HUES64 (cell line): ENCODE measurements around the gene PHF21A.

Experiments used
- H3K27ac ChIP-seq: 2 replicates; pipeline ENCODE4 v1.7.0; 2013; ENCODE audit warnings: low read depth, low read length, inconsistent platforms
- H3K27me3 ChIP-seq: 2 replicates; pipeline ENCODE4 v1.6.1; 2013; ENCODE audit warnings: mild to moderate bottlenecking, low read length; ENCODE audit not compliant: insufficient read depth
- H3K36me3 ChIP-seq: 2 replicates; pipeline ENCODE4 v1.6.1; 2013; ENCODE audit warnings: mild to moderate bottlenecking, low read length; ENCODE audit not compliant: insufficient read depth
- H3K4me1 ChIP-seq: 2 replicates; pipeline ENCODE4 v1.6.1; 2013; ENCODE audit warnings: mild to moderate bottlenecking, low read length, moderate library complexity; ENCODE audit not compliant: insufficient read depth
- H3K4me3 ChIP-seq: 2 replicates; pipeline ENCODE4 v1.5.1; 2013; ENCODE audit warnings: mild to moderate bottlenecking, low read length, moderate library complexity
- H3K9ac ChIP-seq: 2 replicates; pipeline ENCODE4 v1.6.1; 2013; ENCODE audit warnings: mild to moderate bottlenecking, low read depth, low read length
- H3K9me3 ChIP-seq: 2 replicates; pipeline ENCODE4 v1.6.1; 2013; ENCODE audit warnings: low read depth, low read length; ENCODE audit not compliant: insufficient read depth
- WGBS: fragments of 150-250, 120-280 bp; methylation state at CpG from one replicate; pipeline ENCODE4 v1.1.7; 2013; ENCODE audit warnings: missing lambda C conversion rate; 5-methylcytosine and 5-hydroxymethylcytosine counted together

The PHF21A gene

DNA sequence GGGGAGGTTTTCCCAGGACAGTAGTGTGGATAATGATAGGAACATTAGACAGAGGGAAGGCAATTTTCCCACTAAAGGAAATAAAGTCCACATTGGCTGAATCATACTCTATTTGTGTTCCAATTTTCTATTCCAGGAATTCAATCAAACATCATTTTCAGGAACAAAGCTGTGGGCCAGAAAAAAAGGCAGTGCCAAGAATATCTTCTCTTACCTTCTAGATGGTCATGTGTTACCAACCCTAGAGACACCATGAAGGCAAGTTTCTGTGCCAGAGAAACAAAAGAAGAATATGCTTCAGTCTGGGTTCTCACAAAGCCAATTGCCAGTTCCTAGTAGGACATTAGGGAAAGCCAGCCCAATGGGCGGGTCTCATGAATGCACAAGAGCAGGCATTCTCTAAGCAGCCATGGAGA lies 171.3 kb downstream of the PHF21A start:
- 93% methylated on average over 1 of the region's 1 CpG for WGBS
- H3K27ac ChIP-seq, result no peak overlapping the region
- H3K9ac ChIP-seq, result no peak overlapping the region
- no peaks in the 10 kb centered on the region for H3K9me3 ChIP-seq
- peaks cover 71% of the 10 kb centered on the region for H3K36me3 ChIP-seq
- no peaks in the 10 kb centered on the region for H3K27me3 ChIP-seq
- H3K4me1 ChIP-seq, result no peaks in the 10 kb centered on the region
- H3K4me3 ChIP-seq, result no peak overlapping the region

DNA sequence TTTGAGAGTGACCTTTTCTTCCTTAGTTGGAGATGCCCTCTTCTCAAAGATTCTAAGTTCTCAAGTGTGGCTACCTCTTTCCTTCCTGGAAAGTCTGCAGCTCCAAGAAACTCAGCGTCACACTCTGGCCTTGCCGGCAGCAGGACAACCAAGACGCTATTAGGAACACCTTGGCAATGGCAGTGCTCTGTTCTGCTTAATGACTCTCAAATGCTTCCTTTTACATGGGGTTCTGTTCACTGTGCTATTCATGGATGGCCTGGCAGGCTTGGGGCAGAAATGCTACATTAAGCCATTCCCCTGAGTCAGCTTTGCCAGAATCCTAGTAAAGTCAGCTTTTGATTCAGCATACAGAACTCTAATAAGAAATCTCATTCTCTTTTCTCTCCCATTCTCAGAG lies 172.9 kb downstream of the PHF21A start:
- no peak overlapping the region for H3K27ac ChIP-seq
- peaks cover 74% of the 10 kb centered on the region for H3K36me3 ChIP-seq
- H3K9ac ChIP-seq, result no peak overlapping the region
- H3K27me3 ChIP-seq, result no peaks in the 10 kb centered on the region
- no peak overlapping the region for H3K4me3 ChIP-seq
- 94% methylated on average over 3 of the region's 3 CpGs for WGBS
- no peaks in the 10 kb centered on the region for H3K4me1 ChIP-seq
- no peaks in the 10 kb centered on the region for H3K9me3 ChIP-seq

DNA sequence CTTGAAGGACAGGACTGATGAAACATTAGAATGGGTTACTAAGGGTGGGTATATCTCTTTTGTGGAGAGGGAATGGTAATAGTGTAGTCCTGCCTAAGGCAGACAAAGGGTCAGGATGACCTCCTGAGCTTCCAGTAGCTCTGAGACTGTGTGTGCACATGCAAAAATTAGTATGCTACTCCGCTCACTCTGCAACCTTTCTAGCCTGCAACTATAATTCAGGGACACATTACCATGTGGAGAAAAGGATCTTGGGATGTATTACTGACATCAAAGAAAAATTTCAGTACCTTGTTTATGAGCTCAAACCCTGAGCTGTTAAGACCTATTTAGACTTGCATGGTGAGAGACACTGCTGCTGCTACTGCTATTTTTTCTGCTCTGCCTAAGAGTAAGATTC lies 173.4 kb downstream of the PHF21A start:
- H3K9me3 ChIP-seq, result no peaks in the 10 kb centered on the region
- no peaks in the 10 kb centered on the region for H3K27me3 ChIP-seq
- H3K9ac ChIP-seq, result no peak overlapping the region
- H3K4me3 ChIP-seq, result no peak overlapping the region
- H3K4me1 ChIP-seq, result no peaks in the 10 kb centered on the region
- H3K27ac ChIP-seq, result no peak overlapping the region
- 100% methylated on average over 1 of the region's 1 CpG for WGBS
- H3K36me3 ChIP-seq, result peaks cover 69% of the 10 kb centered on the region

DNA sequence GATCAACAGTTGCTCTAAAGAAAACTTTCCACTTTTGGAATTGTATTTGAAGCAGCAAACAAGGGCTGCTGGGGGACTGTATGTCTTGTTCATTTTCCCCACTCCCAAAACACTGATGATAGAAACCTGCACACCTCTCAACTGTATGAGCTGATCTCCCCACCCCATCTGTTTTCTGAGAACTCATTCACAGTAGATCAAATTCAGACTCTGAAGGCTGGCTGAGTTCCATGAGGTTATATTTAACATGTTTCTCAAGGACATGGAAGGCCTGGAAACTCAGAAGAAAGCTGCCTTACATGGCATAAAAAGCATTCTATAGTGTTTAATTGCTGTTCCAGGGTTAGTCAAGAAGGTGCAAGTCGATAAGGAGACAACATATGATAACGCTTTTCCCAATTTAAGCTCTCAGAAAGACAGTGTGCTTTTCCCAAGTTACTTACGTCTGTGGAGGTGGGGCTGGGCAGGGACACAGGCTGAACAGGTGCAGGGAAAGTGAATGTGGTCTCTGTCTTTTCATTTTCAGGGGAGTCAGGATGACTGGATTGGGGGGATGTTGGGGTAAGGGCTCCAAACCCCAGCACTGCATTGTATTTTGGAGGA lies 175.8 kb downstream of the PHF21A start:
- Histone ChIP-seq H3K9ac (no peak overlapping the region), H3K9me3 (no peaks in the 10 kb centered on the region), H3K4me1 (no peaks in the 10 kb centered on the region), H3K27ac (no peak overlapping the region), H3K4me3 (no peak overlapping the region), H3K36me3 (peaks cover 54% of the 10 kb centered on the region), H3K27me3 (no peaks in the 10 kb centered on the region)
- 97% methylated on average over 3 of the region's 3 CpGs for WGBS

DNA sequence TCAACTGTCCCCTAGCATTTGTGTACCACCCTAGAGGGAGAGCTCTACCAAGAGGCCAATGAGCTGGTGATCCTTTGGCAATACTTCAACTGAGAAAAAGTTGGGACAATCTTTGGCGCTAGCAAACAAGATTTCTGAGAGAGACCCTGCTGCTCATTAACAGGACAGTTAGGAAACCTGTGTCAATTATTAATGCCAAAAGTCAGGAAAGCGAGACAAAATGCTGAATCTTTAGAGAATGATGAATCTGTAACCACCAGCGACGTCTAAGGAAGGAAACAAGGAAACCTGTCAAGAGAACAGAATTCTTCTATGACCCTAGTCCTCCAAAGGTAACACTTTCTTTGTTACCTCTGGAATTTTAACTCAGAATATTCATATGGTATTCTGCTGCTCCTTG lies 178.9 kb downstream of the PHF21A start:
- H3K4me3 ChIP-seq, result no peak overlapping the region
- peaks cover 7% of the 10 kb centered on the region; the same call in 1 of the 2 replicates for H3K4me1 ChIP-seq
- WGBS, result 94% methylated on average over 4 of the region's 4 CpGs
- peaks cover 32% of the 10 kb centered on the region for H3K36me3 ChIP-seq
- no peaks in the 10 kb centered on the region for H3K9me3 ChIP-seq
- H3K27me3 ChIP-seq, result no peaks in the 10 kb centered on the region
- no peak overlapping the region for H3K27ac ChIP-seq
- no peak overlapping the region for H3K9ac ChIP-seq

DNA sequence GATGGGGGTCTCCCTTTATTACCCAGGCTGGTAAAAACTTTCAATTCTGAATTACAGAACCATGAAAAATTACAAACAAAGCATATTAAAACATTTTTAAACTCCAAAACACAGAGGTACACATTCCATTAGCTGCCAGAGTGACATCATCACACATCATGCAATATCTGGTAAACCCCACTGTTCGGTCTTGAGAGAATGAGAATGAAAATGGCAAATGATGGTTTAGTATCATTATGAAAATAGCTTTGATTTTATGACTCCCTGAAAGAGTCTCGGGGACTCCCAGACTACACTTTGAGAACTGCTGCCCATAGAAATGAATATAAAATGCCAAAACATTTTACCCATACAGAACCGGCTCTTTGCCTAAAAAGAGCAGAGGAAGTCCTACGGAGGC lies 180.0 kb downstream of the PHF21A start:
- H3K9ac ChIP-seq, result no peak overlapping the region
- 99% methylated on average over 4 of the region's 4 CpGs for WGBS
- peaks cover 33% of the 10 kb centered on the region for H3K36me3 ChIP-seq

DNA sequence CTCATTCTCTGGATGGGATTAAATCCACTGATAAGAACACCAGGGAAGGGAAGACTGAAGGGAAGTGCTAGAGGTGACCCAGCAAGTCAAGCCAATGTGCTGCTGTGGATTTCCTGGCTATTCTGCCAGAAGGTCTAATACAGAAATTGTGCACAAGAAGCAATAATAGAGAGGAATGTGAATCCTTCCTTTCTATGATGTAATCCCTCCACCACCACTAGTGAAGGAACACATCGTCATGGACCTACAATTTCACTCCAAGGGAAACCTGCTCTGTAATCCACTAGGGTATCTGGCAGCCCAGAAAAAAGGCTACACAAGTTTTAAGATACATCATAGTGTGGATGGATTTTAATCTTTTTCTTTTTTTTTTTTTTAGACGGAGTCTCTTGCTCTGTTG lies 181.4 kb downstream of the PHF21A start:
- Histone ChIP-seq H3K9ac (no peak overlapping the region), H3K27me3 (no peaks in the 10 kb centered on the region), H3K27ac (no peak overlapping the region), H3K36me3 (peaks cover 35% of the 10 kb centered on the region), H3K4me1 (peaks cover 7% of the 10 kb centered on the region; the same call in 1 of the 2 replicates), H3K4me3 (no peak overlapping the region), H3K9me3 (no peaks in the 10 kb centered on the region)
- WGBS, result 91% methylated on average over 2 of the region's 2 CpGs

More for the DNA sequence above, 180.0 kb downstream of the PHF21A start:
- no peaks in the 10 kb centered on the region for H3K27me3 ChIP-seq
- no peaks in the 10 kb centered on the region for H3K9me3 ChIP-seq
- peaks cover 7% of the 10 kb centered on the region; the same call in 1 of the 2 replicates for H3K4me1 ChIP-seq
- no peak overlapping the region for H3K27ac ChIP-seq
- H3K4me3 ChIP-seq, result no peak overlapping the region

DNA sequence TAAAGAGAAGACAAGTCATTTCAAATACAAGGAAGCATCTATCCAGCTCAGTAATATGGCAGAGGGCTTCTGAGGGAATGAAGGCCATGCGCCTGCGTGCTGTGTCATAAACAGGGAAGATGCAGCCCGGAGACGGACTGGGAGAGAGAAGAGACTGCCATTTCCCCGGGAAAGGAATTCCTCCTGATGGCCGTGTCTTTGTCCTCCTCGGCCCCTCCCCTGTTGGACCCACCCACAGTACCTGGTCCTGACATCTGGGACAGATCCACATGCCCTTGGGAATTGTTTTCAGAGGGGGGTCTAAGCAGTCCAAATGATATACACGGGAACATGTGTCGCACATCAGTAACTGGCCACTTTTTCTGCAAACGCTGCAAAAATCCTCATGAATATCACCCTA lies 183.3 kb downstream of the PHF21A start:
- no peak overlapping the region for H3K4me3 ChIP-seq
- H3K36me3 ChIP-seq, result peaks cover 44% of the 10 kb centered on the region
- no peaks in the 10 kb centered on the region for H3K27me3 ChIP-seq
- no peaks in the 10 kb centered on the region for H3K9me3 ChIP-seq
- no peak overlapping the region for H3K27ac ChIP-seq
- peaks cover 7% of the 10 kb centered on the region; the same call in 1 of the 2 replicates for H3K4me1 ChIP-seq
- 79% methylated on average over 8 of the region's 10 CpGs for whole genome bisulfite sequencing
- no peak overlapping the region for H3K9ac ChIP-seq

DNA sequence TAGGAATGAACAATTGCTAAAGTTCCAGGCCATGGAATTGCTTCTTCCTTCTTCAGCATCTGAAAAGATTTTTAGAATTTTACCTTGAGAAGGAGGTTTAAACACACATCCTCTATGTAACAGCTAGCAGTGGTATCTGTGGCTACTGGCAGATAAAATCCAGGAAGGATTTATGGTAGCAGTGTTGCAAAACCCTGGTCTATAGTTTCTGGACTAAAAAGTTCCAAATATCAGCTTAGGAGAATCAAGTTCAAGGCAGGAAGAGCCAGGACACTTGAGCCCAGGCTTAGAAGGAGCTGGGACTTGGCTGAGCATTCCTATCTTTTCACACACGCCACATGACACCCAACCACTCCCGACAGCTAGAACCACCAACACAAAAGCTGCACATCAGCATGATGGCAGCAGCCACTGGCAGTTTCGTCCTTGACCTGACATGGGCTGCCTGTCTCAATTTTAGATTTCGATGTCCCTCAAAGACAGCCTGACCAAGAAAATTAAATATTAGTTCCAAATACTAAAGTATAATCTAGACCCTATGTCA lies 184.7 kb downstream of the PHF21A start:
- WGBS, result 93% methylated on average over 4 of the region's 4 CpGs
- Histone ChIP-seq H3K9me3 (no peaks in the 10 kb centered on the region), H3K27me3 (no peaks in the 10 kb centered on the region), H3K27ac (no peak overlapping the region), H3K9ac (no peak overlapping the region), H3K36me3 (peaks cover 52% of the 10 kb centered on the region), H3K4me3 (no peak overlapping the region), H3K4me1 (peaks cover 7% of the 10 kb centered on the region; the same call in 1 of the 2 replicates)

DNA sequence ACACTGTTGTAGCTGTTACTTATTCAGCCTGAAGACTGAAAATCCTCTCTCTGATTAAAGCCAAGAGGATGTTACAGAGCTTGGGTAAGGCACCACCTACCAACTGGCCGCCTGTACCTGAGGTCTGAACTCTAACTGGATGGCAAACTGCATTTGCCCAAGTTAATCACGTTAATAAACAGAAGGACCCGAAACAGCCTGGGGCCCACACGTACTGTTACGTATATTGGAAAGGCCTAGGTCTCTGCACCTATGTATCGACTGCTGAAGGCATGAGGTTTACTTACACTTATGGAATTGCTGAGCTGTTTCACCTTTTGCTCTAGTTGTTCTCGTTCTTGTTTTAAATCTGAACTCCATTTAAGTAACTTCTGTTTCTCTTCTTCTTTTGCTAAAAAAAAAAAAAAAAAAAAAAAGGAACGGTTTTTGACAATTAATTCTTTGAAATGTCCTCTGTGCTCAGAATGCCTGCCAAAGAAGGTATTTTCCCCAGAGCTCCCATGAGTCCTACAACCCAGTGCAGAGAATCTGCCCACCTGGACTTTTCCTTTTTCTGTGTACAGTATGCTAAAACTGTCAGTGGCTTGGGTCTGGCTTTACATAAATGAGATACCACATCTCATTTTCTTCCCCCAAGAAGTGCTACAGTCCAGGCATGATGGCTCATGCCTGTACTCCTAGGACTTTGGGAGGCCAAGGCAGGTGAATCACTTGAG lies 185.7 kb downstream of the PHF21A start:
- H3K9me3 ChIP-seq, result no peaks in the 10 kb centered on the region
- no peaks in the 10 kb centered on the region for H3K27me3 ChIP-seq
- H3K4me3 ChIP-seq, result no peak overlapping the region
- H3K4me1 ChIP-seq, result peaks cover 7% of the 10 kb centered on the region; the same call in 1 of the 2 replicates
- H3K36me3 ChIP-seq, result peaks cover 59% of the 10 kb centered on the region
- no peak overlapping the region for H3K9ac ChIP-seq
- WGBS, result 96% methylated on average over 8 of the region's 8 CpGs
- H3K27ac ChIP-seq, result no peak overlapping the region

DNA sequence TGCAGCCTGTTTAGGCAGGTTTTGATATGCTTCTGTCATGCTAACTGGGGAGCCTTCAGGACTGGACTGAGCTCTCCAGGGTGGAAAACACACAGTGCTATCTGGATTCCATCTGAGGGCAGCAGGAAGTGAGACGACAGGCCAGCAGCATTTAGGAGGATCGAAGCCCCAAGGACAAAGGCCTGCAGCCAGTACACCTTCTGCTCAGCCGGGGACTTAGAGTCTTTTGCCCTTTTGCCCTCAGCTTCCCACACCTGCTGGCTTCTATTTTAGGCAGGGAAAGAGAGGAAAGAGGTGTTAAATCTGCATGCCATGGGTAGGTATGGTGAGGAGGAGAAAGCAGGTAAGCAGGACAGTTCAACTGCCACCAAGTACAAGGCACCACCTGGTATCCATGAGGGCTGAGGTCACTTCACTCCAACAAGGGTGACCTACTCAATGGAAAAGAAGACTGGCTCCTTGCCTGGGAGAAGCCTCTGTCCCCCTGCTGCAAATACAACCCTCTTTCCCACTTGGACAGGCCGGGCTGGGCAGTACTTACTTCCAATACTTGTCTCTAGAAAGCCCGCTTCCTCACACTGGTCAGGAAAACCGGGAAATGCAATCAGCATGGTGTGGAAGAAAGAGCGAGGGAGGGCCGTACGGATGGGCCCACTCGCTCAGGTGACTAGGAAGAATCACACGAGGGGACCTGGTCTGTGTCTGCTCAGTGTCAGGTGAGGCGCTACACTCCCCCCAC lies 186.5 kb downstream of the PHF21A start:
- peaks cover 62% of the 10 kb centered on the region for H3K36me3 ChIP-seq
- no peaks in the 10 kb centered on the region for H3K9me3 ChIP-seq
- no peak overlapping the region for H3K9ac ChIP-seq
- H3K4me3 ChIP-seq, result no peak overlapping the region
- 91% methylated on average over 12 of the region's 12 CpGs for WGBS
- no peaks in the 10 kb centered on the region for H3K27me3 ChIP-seq
- peaks cover 7% of the 10 kb centered on the region; the same call in 1 of the 2 replicates for H3K4me1 ChIP-seq
- no peak overlapping the region for H3K27ac ChIP-seq
